ENCODE measurements around the gene CCDC120.
A peak's percentile ranks its signal among the peaks of the same experiment; 100 is the strongest.

The CCDC120 gene

DNA sequence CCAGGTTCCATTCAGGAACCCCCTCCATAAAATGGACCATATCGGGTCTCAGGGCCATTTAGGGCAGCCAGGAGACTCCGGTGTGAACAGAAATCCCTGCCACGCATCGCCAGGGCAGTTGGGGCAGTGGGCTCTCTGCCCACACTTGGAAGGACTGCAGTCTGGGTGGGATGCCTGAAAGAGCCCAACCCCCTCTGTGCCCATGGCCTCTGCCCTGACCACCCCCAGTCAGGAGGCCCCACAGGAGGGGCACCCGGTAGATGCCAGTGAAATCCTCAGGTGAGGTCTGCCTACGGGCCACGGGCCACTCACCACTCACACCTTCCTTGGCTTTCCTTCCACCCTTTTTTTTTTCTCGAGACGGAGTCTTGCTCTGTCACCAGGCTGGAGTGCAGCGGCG is 10.2 kb downstream of the CCDC120 start:
- H3K4me3 ChIP-seq (ENCODE audit: low read depth, low read length) = no peak overlapping the region
- TF ChIP-seq, protein P1, sequence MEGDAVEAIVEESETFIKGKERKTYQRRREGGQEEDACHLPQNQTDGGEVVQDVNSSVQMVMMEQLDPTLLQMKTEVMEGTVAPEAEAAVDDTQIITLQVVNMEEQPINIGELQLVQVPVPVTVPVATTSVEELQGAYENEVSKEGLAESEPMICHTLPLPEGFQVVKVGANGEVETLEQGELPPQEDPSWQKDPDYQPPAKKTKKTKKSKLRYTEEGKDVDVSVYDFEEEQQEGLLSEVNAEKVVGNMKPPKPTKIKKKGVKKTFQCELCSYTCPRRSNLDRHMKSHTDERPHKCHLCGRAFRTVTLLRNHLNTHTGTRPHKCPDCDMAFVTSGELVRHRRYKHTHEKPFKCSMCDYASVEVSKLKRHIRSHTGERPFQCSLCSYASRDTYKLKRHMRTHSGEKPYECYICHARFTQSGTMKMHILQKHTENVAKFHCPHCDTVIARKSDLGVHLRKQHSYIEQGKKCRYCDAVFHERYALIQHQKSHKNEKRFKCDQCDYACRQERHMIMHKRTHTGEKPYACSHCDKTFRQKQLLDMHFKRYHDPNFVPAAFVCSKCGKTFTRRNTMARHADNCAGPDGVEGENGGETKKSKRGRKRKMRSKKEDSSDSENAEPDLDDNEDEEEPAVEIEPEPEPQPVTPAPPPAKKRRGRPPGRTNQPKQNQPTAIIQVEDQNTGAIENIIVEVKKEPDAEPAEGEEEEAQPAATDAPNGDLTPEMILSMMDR (IDR thresholded peaks at IDR 0.05; ENCODE audit: control insufficient read depth, extremely low read depth, insufficient read depth) = no peak
- DNase-seq (ENCODE audit: low read depth) = no peak

DNA sequence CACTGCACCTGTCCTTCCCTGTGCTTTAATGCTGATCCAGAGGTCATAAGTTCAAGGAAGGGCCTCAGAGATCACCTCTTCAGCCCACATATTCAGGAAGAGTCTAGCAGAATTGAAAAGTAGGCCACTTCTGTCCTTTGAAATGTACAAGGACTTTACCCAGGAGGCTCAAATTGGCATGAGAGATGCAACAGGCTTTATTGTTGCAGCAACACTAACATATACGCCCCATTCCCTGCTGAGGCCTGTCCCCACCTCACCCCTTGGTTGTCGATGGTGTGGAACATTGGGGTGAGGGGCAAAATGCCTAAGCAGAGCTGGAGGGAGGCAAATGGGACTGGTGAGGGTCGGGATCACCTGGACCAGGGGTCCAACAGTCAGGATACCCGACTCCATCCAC is 12.2 kb downstream of the CCDC120 start:
- H3K4me3 ChIP-seq (ENCODE audit: low read depth, low read length) = no peak overlapping the region
- DNase-seq (ENCODE audit: low read depth) = no peak
- TF ChIP-seq, protein P1 (IDR thresholded peaks at IDR 0.05; ENCODE audit: control insufficient read depth, extremely low read depth, insufficient read depth) = no peak

DNA sequence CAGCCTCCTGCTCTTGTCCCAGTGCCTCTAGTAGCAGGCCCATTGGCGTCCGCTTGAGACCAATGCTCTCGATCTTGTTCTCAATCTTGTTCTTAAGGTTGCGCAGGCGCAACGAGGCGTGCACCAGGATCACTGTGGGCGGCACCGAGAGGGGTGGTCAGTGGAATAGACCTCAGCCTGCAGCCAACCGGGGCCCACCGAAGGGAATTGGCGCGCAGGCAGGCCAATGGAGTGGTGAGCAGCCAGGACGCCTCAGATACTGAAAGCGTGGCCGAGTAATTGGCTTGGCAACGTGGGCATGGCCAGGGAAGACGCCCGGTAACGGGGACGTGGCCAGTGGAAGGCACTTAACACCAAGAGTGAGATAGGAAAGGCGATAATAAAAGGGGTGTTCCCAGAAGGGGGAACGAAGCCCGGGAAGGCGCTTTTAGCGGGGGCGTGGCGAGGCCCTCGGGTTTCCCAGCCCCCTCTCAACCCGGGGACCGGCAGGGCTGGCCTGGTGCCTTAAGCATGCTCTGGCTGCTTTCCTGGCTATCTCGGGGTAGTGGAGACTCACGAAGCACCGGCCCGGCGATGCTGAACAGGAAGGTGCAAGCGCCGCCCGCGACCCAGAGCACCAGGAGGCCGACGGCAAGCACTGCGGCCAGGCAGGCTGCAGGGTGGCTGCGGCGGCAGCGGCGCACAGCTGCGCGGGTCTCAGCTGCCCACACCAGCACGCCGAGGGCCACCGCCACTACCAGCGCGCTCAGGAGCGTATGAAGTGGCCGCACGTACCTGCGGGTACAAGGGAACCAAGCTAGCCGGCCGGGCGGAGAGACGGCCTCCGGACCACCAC is 13.3 kb downstream of the CCDC120 start:
- TF ChIP-seq, protein P1 (IDR thresholded peaks at IDR 0.05; ENCODE audit: control insufficient read depth, extremely low read depth, insufficient read depth) = no peak
- no peak overlapping the region for H3K4me3 ChIP-seq (ENCODE audit: low read depth, low read length)
- no peak for DNase-seq (ENCODE audit: low read depth)

DNA sequence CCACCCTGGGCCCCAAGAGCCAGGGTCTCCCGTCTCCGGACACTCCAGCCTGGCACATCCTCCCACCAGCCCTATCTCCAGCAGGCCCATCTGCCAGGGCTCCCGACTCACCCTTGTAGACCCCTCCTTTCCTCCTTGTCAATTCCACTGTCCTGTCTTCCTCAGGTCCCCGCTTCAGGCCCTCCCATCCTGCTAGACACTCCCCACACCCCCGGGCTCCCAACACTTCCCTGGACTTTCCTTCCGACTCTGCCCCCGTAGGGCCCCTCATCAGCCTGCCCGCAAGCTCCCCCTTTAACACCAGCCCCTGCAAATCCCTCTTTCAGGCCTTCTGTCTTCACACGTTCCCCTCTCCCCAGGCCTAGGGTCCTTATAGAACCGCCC is 13.9 kb downstream of the CCDC120 start:
- H3K4me3 ChIP-seq (ENCODE audit: low read depth, low read length) = peak overlapping the region; percentile 73
- TF ChIP-seq, protein P1 (IDR thresholded peaks at IDR 0.05; ENCODE audit: control insufficient read depth, extremely low read depth, insufficient read depth) = no peak
- no peak for DNase-seq (ENCODE audit: low read depth)

DNA sequence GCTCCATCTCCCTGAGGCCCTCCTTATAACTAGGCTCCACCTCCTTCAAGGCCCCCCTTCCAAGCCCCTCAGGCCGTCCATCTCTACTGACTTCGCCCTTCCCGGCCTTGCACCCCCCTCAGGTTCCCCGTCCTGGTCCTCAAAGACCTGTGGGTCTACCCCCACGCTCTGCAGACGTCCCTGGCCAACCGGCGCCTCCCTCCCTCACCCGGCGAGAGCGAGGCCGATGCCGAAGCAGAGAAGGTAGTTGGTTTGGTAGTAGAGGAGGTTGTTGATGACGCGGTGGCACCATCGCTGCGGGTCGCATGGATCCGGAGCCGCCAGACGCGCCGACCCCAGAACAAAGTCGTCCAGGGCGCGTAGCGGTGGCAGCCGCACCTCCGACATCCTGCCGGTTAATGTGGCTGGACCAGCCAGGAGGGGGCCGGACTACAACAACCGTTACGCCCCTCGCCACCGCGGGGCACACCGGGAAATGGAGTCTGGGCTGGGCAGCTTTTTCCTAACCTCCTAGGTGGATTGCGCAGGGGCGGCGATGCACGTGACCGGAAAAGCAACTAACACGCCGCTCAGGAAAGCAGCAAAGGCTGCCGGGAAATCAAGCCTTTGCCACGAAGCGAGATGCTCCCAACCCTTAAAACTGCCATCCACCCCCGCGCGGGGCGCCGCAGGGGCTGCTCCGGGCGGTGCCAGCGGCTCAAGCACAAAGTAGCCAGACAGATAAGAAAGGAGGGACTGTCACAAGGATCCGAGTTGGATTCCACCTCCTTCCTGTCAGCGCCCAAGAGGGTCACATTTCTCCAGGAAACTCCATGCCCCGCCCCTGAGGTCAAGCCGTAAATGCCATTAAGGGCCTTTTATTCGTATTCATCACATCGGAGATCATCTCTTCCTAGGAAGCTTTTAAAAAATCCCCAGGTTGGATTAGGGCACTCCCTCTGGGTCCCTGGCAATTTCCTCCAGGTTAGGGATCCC is 15.1 kb downstream of the CCDC120 start, which contains the start of gene PRAF2:
Gene PRAF2 (minus strand): TSS at position 402 of the 975 bp plus-strand sequence. CDS start 15 bp downstream, at position 387.
- H3K4me3 ChIP-seq (ENCODE audit: low read depth, low read length) = peak within 1 kb of the TSS; percentile 73
- peak; percentile 72 for DNase-seq (ENCODE audit: low read depth)
- TF ChIP-seq, protein P1 (IDR thresholded peaks at IDR 0.05; ENCODE audit: control insufficient read depth, extremely low read depth, insufficient read depth) = no peak

DNA sequence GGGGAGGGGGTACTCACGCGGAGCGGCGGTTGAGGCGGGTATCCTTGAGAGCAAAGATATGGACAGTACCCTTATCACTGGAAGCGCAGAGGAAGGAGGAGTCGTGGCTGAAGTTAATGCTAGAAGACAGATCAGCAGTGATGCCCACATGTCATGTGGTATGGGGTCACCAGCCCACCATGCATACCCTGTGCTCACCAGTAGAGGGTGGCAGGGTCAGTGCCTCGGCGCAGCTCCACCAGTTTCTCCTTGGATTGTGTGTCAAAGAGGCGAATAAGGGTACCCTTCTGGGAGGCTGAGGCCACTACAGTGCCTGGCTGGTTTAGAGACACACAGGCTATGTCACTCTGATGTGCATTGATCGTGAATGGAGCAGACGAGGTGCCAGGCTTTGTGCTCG is 16.5 kb downstream of the CCDC120 start:
- no peak overlapping the region for H3K4me3 ChIP-seq (ENCODE audit: low read depth, low read length)
- TF ChIP-seq, protein P1 (IDR thresholded peaks at IDR 0.05; ENCODE audit: control insufficient read depth, extremely low read depth, insufficient read depth) = no peak
- DNase-seq (ENCODE audit: low read depth) = no peak
